GM11168 (cell line): ENCODE measurements around the gene COX6B2.
"Not testable (repeated sequence)": the region's sequence is repeated elsewhere in the genome, so short reads cannot be mapped to it uniquely, and the experiment has no call there.

Experiments
- in situ Hi-C: fragments of 300-500 bp; cut with MboI; formaldehyde crosslinking; loops from one replicate; pipeline ENCODE4 v1.12.0; 2022; ENCODE audit warnings: low sequenced_read_pairs; ENCODE audit not compliant: unreplicated experiment

Gene COX6B2

GRCh38 chr19:55345818-55346724, 8.4 kb downstream of the COX6B2 start:
- in situ Hi-C loops, result no loop called here

- in situ Hi-C loops, result no loop called here
These were observed 9.3 kb downstream of the COX6B2 start for GRCh38 chr19:55345101-55345817.

- in situ Hi-C loops, result loop anchor here (5.0 kb wide), 1 partner anchor 33 kb away; the partner anchor contains the start of gene TMEM190
These were observed 10.1 kb downstream of the COX6B2 start for GRCh38 chr19:55344444-55344843.

GRCh38 chr19:55341595-55342531, 12.7 kb downstream of the COX6B2 start:
- in situ Hi-C loops, result loop anchor here (5.0 kb wide), 1 partner anchor 35 kb away; the partner anchor contains the start of gene TMEM190

GRCh38 chr19:55341171-55341588, 13.3 kb downstream of the COX6B2 start:
- in situ Hi-C loops, result loop anchor here (5.0 kb wide), 1 partner anchor 36 kb away; the partner anchor contains the start of gene TMEM190

- in situ Hi-C loops, result loop anchor here (5.0 kb wide), 1 partner anchor 37 kb away; the partner anchor contains the start of gene TMEM190
These were observed 13.8 kb downstream of the COX6B2 start for GRCh38 chr19:55340784-55341147.

- in situ Hi-C loops, result loop anchor here (5.0 kb wide), 1 partner anchor 37 kb away; the partner anchor contains the start of gene TMEM190
These were observed 14.4 kb downstream of the COX6B2 start for GRCh38 chr19:55339889-55340783.

GRCh38 chr19:55339105-55339888, 15.2 kb downstream of the COX6B2 start, which contains the start of gene KMT5C:
Gene KMT5C, plus strand, starts transcription at chr19:55339876. Its CDS starts 2,061 bp downstream, at chr19:55341937.
- in situ Hi-C loops, result no loop called here

GRCh38 chr19:55336101-55336500, 18.4 kb downstream of the COX6B2 start:
- in situ Hi-C loops, result no loop called here

GRCh38 chr19:55333870-55334269, 20.6 kb downstream of the COX6B2 start:
- in situ Hi-C loops, result no loop called here

GRCh38 chr19:55329791-55330190, 24.7 kb downstream of the COX6B2 start:
- in situ Hi-C loops, result not testable (repeated sequence)

- in situ Hi-C loops, result not testable (repeated sequence)
These were observed 25.7 kb downstream of the COX6B2 start for GRCh38 chr19:55328774-55329318.

- in situ Hi-C loops, result no loop called here
These were observed 29.3 kb downstream of the COX6B2 start, which contains the start of gene TMEM150B for GRCh38 chr19:55325172-55325571. Gene TMEM150B, minus strand, starts transcription at chr19:55325341. Its CDS starts 4,305 bp downstream, at chr19:55321036.

- in situ Hi-C loops, result no loop called here
These were observed 29.9 kb downstream of the COX6B2 start for GRCh38 chr19:55324662-55325061.

GRCh38 chr19:55322204-55322885, 32.2 kb downstream of the COX6B2 start:
- in situ Hi-C loops, result no loop called here

- in situ Hi-C loops, result no loop called here
These were observed 32.9 kb downstream of the COX6B2 start for GRCh38 chr19:55321466-55322137.
